ENCODE results near the gene RASSF4. TPM values are rescaled to one million over a fixed set of nuclear protein-coding genes. Genes with fewer than 3 reads are reported as not detected.

RASSF4 gene
- total RNA-seq, 1 experiment from 2014 or later, result 11.5 TPM

DNA sequence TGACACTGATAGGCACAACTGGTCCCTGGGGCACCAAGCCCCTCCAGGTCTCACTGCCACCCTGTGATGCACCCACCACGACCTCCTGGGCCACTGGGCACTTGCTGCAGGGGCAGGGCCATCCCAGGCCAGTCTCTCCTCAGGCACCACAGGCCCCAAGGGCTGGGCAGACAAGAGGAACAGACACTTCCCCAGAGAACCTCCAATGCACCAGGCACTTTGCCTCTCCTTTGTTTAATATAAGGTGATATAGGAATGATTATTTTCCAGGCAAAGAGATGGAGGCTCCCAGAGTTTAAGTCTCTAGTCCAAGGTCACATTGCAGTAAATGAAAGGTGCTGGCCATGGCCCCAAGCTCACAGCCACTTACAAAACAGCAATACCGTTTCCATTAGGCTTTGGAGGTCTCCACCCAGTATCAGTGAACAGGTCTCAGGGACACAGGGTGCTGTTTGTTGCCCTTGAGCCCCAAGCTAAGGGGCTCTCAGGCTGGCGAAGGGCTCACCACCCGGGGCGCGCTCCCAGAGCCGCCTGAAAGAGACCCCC is 14.6 kb downstream of the RASSF4 start:
- TF ChIP-seq, protein P1, sequence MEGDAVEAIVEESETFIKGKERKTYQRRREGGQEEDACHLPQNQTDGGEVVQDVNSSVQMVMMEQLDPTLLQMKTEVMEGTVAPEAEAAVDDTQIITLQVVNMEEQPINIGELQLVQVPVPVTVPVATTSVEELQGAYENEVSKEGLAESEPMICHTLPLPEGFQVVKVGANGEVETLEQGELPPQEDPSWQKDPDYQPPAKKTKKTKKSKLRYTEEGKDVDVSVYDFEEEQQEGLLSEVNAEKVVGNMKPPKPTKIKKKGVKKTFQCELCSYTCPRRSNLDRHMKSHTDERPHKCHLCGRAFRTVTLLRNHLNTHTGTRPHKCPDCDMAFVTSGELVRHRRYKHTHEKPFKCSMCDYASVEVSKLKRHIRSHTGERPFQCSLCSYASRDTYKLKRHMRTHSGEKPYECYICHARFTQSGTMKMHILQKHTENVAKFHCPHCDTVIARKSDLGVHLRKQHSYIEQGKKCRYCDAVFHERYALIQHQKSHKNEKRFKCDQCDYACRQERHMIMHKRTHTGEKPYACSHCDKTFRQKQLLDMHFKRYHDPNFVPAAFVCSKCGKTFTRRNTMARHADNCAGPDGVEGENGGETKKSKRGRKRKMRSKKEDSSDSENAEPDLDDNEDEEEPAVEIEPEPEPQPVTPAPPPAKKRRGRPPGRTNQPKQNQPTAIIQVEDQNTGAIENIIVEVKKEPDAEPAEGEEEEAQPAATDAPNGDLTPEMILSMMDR (conservative IDR thresholded peaks at IDR 0.05), result no peak
- H3K14ac ChIP-seq (ENCODE audit: insufficient read depth, low read length), result peak overlapping the region; percentile 75; the same call in 1 of the 2 replicates
- H2BK120ac ChIP-seq (ENCODE audit: low read depth, low read length, poor library complexity, severe bottlenecking), result no peak overlapping the region
- no peak overlapping the region for H3K56ac ChIP-seq (ENCODE audit: insufficient read length, low read depth, low read length)
- Mint-ChIP-seq H3K9me3 (no peaks in the 10 kb centered on the region; a peak in 1 of 5 replicates), H3K4me1 (peaks cover 53% of the 10 kb centered on the region in 2 experiments), H3K36me3 (ENCODE audit: insufficient read depth in 1 of 3, low read depth in 3 of 3) (peaks cover 5 to 22% (median 16%) of the 10 kb centered on the region in 3 experiments; a peak in 5 of 7 replicates), H3K4me3 (peak overlapping the region; percentile 54 to 57; a peak in 4 of 5 replicates), H3K27ac (no peak overlapping the region), H3K27me3 (ENCODE audit: low read depth) (peaks cover 4% of the 10 kb centered on the region; the same call in 1 of the 2 replicates)
- no peak overlapping the region for H2BK12ac ChIP-seq (ENCODE audit: insufficient read length, low read depth, low read length)
- no peaks in the 10 kb centered on the region for H3K27me3 ChIP-seq (ENCODE audit: insufficient read depth, low read length)
- H3K9me3 ChIP-seq (ENCODE audit: control insufficient read depth, low read depth, low read length), result no peaks in the 10 kb centered on the region
- H4K91ac ChIP-seq (ENCODE audit: insufficient read length, low read depth, low read length), result peak overlapping the region; percentile 39
- WGBS (ENCODE audit: extremely low coverage, insufficient read length, low lambda C conversion rate), result no CpG with 5 or more reads among the region's 7 CpGs
- H2BK15ac ChIP-seq (ENCODE audit: low read depth, low read length), result no peak overlapping the region
- no peak overlapping the region for H2BK20ac ChIP-seq (ENCODE audit: low read depth, low read length, poor library complexity, severe bottlenecking)
- no peak overlapping the region for H4K8ac ChIP-seq (replicated peaks; ENCODE audit: insufficient read length, low read depth, low read length)
- DNase-seq, result no peak
- no peaks in the 10 kb centered on the region for H4K20me1 ChIP-seq (ENCODE audit: control insufficient read depth, insufficient read depth, insufficient read length)
- H3K9ac ChIP-seq (ENCODE audit: extremely low read depth, insufficient read length, low read length), result no peak overlapping the region
- H2AFZ ChIP-seq (ENCODE audit: low read length), result no peak overlapping the region
- no peak overlapping the region for H3K23ac ChIP-seq (ENCODE audit: insufficient read length, low read depth, low read length)
- H3K4ac ChIP-seq (ENCODE audit: low read depth, low read length), result no peak overlapping the region
- H2AK5ac ChIP-seq (ENCODE audit: insufficient read length, low read length), result no peak overlapping the region
- no peak overlapping the region for H2BK5ac ChIP-seq (ENCODE audit: insufficient read length, low read length)
- peak overlapping the region; percentile 80 for H3K4me2 ChIP-seq (ENCODE audit: insufficient read depth, insufficient read length, low read length)
- H3K27ac ChIP-seq (ENCODE audit: insufficient read length, low read depth, low read length), result no peak overlapping the region
- H3T11ph ChIP-seq (ENCODE audit: low read length), result no peak overlapping the region
- no peak overlapping the region for H4K5ac ChIP-seq (ENCODE audit: insufficient read length, low read depth, low read length)
- H3K79me1 ChIP-seq (ENCODE audit: insufficient read depth, low read depth, low read length, poor library complexity, severe bottlenecking), result no peaks in the 10 kb centered on the region
- H3K18ac ChIP-seq (ENCODE audit: insufficient read length, low read depth, low read length), result no peak overlapping the region
- H3K79me2 ChIP-seq (ENCODE audit: insufficient read depth, low read length), result no peaks in the 10 kb centered on the region
- H3K4me1 ChIP-seq (ENCODE audit: insufficient read depth, low read length), result peaks cover 14% of the 10 kb centered on the region
- peaks cover 4% of the 10 kb centered on the region for H3K23me2 ChIP-seq (ENCODE audit: insufficient read length, low read depth, low read length, poor library complexity, severe bottlenecking)
